IPS-18a (cell line): Measurements from ENCODE around the gene AMFR.

ENCODE experiments used
- H3K27ac ChIP-seq: one replicate; pipeline ENCODE4 v1.5.1; 2013; ENCODE audit warnings: low read length
- H3K27me3 ChIP-seq: one replicate; pipeline ENCODE4 v1.6.1; 2013; ENCODE audit warnings: mild to moderate bottlenecking, low read length; ENCODE audit not compliant: control insufficient read depth, insufficient read depth
- H3K36me3 ChIP-seq: one replicate; pipeline ENCODE4 v1.6.1; 2013; ENCODE audit warnings: low read depth, low read length; ENCODE audit not compliant: control insufficient read depth
- H3K4me1 ChIP-seq: one replicate; pipeline ENCODE4 v1.6.1; 2013; ENCODE audit warnings: low read depth, low read length; ENCODE audit not compliant: control insufficient read depth
- H3K4me3 ChIP-seq: one replicate; pipeline ENCODE4 v1.5.1; 2013; ENCODE audit warnings: low read length
- H3K9ac ChIP-seq: one replicate; pipeline ENCODE4 v1.6.1; 2013; ENCODE audit warnings: mild to moderate bottlenecking, low read length, moderate library complexity
- H3K9me3 ChIP-seq: one replicate; pipeline ENCODE4 v1.6.1; 2013; ENCODE audit warnings: low read depth, low read length; ENCODE audit not compliant: control insufficient read depth

The AMFR gene

DNA sequence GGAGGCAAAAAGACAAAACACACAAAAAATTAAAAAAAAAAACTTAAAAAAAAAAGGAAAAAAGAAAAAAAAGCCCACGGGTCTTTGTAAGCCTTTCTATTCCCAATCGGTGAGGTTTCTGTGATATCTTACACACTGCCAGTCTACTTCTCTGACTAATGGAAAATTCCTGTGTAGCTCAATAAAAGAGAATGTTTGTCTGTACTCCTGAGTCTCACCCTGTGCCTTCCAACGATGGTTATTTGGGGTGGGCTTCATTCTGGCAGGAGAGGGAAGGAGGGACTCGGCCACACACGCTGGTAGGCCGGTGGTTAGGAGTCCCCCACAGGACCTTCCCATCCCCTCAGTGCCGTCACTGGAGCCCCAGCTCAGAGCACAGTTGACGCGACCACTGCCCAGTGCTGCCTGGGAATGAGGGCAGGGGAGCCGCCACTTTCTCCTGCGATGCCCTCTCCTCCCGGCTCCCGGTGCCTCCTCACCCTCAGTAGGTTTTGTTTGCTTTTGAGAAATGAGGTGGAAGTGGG lies 68.0 kb downstream of the AMFR start:
- peak overlapping the region; percentile 58 for H3K4me3 ChIP-seq
- H3K27me3 ChIP-seq, result no peaks in the 10 kb centered on the region
- no peak overlapping the region for H3K27ac ChIP-seq
- no peaks in the 10 kb centered on the region for H3K9me3 ChIP-seq
- peak overlapping the region; percentile 69 for H3K9ac ChIP-seq
- H3K36me3 ChIP-seq, result peaks cover 3% of the 10 kb centered on the region
- H3K4me1 ChIP-seq, result peaks cover 23% of the 10 kb centered on the region

- no peaks in the 10 kb centered on the region for H3K36me3 ChIP-seq
- peak overlapping the region; percentile 58 for H3K4me3 ChIP-seq
- peaks cover 23% of the 10 kb centered on the region for H3K4me1 ChIP-seq
- no peaks in the 10 kb centered on the region for H3K9me3 ChIP-seq
- no peaks in the 10 kb centered on the region for H3K27me3 ChIP-seq
- no peak overlapping the region for H3K27ac ChIP-seq
- peak overlapping the region; percentile 69 for H3K9ac ChIP-seq
These were observed 68.8 kb downstream of the AMFR start for GRCh38 chr16:56356276-56357240.

DNA sequence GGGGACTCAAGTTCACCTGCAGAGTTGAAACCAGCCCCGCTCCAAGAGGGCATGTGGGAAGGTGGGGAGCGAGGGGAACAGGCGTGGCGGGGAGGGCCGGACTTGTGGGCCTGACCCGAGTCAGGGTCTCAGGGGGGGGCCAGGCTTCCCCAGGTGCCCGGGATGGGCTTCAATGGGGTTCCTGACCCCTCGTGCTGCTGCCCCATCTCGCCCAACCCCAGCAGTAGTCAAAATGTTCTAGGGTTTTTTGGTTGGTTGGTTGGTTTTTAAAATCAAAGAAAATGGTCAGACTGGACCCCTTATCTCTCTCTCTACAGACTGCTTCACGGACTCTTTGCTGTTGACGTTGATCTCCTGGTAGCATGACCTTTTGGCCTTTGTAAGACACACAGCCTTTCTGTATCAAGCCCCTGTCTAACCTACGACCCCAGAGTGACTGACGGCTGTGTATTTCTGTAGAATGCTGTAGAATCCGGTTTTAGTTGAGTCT lies 69.5 kb downstream of the AMFR start:
- peaks cover 23% of the 10 kb centered on the region for H3K4me1 ChIP-seq
- no peaks in the 10 kb centered on the region for H3K9me3 ChIP-seq
- H3K4me3 ChIP-seq, result peak overlapping the region; percentile 22
- no peak overlapping the region for H3K27ac ChIP-seq
- no peaks in the 10 kb centered on the region for H3K36me3 ChIP-seq
- no peaks in the 10 kb centered on the region for H3K27me3 ChIP-seq
- peak overlapping the region; percentile 44 for H3K9ac ChIP-seq

- Histone ChIP-seq H3K9ac (no peak overlapping the region), H3K27me3 (no peaks in the 10 kb centered on the region), H3K4me1 (peaks cover 23% of the 10 kb centered on the region), H3K9me3 (no peaks in the 10 kb centered on the region), H3K4me3 (no peak overlapping the region), H3K36me3 (no peaks in the 10 kb centered on the region), H3K27ac (no peak overlapping the region)
These were observed 70.1 kb downstream of the AMFR start for GRCh38 chr16:56355221-56355620.

GRCh38 chr16:56354746-56355145 lies 70.6 kb downstream of the AMFR start:
- Histone ChIP-seq H3K9me3 (no peaks in the 10 kb centered on the region), H3K36me3 (no peaks in the 10 kb centered on the region), H3K9ac (no peak overlapping the region), H3K4me1 (peaks cover 23% of the 10 kb centered on the region), H3K27ac (no peak overlapping the region), H3K27me3 (no peaks in the 10 kb centered on the region), H3K4me3 (no peak overlapping the region)

DNA sequence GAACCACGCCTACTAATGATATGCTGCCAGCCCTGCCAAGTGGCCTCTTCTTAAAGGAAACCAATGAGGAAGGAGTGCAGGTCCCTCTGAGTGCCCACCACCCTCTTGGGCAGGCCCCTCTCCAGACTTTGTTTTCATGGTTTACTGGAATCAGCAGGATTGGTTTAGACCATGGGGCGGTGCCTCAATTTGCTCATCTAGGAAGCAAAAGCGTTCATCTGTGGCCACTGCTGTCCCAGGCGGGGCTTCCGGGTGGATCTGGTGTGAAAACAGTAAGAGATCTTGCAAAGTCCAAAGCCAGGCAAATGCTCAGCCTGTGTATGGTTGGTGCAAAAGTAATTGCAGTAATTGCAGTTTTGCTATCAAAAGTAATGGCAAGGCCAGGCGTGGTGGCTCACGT lies 71.3 kb downstream of the AMFR start:
- Histone ChIP-seq H3K27ac (no peak overlapping the region), H3K4me1 (peaks cover 21% of the 10 kb centered on the region), H3K4me3 (no peak overlapping the region), H3K9me3 (no peaks in the 10 kb centered on the region), H3K27me3 (no peaks in the 10 kb centered on the region), H3K9ac (no peak overlapping the region), H3K36me3 (no peaks in the 10 kb centered on the region)

DNA sequence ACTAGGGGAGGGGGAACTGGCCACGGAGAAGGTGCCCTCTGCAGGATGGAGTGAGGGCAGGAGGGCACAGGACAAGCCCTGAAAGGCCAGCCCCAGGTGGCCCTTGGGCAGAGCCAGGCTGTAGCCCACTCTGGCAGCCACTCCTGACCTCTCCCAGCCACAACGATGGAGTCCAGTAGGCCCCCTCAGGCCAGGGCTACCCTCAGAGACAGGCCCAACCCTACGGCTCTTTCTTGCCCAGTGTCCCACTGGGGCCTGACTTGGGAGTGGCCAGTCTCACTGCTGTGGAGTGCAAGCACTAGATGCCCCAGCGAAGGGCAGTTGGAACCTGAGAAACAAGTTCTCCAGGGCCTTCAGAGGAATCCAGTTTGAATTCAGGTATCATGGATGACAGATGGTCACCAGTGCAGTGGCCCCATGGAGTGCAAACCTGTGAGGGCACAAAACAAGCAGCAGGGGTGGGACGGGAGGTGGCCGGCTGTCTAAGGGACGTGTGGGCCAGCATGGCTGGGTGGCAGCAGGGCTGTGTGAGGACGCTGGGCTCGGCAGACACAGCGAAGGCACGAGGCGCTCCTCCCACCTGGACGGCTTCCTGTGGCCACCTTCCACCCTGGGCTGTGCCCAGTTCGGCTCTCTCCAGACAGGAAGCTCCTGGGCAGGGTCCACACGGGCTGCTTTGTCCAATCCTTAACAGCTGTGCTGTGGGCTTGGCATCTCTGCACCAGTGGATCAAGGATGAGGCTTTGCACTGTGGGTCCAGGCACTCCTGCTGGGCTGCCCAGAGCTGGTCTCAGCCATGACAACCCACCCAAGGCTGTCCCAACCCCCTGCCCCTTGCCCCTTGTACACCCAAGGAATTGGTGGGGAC lies 72.1 kb downstream of the AMFR start:
- Histone ChIP-seq H3K27ac (no peak overlapping the region), H3K9ac (no peak overlapping the region), H3K4me3 (no peak overlapping the region), H3K9me3 (no peaks in the 10 kb centered on the region), H3K4me1 (peaks cover 19% of the 10 kb centered on the region), H3K36me3 (no peaks in the 10 kb centered on the region), H3K27me3 (no peaks in the 10 kb centered on the region)

DNA sequence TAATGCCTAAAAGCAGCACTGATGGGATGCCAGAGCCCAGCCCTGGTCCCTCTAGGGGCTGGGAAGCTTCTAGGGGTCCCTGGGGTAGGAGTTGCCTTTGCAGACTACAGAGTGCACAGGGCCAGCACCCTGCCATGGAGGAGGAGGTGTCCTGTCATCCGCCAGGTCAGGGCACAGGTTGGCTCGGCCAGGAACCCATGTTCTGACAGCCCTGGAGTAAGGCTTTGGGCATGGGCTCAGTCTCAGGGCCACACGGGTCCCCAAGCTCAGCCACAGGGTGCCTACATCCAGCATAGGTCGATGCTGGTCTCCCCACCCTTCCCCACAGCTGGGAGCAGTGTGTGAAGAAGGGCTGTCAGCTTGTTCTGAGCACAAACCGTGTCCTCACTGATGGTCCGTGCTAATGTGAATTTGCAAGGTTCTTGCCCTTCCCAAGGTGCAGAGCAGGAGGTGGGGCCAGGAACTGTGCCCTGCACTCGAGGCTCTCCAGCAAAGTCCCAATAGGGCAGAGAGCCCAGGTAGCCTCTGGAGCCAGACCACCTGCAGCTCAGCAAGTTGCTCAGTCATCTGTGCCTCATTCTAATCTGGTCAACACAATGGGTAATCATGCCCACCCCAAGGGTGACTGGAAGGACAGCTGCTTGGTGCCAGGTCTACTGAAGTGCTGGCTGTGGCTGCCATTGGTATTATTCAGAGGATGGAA lies 72.8 kb downstream of the AMFR start:
- H3K4me3 ChIP-seq, result no peak overlapping the region
- H3K36me3 ChIP-seq, result no peaks in the 10 kb centered on the region
- peaks cover 19% of the 10 kb centered on the region for H3K4me1 ChIP-seq
- H3K9me3 ChIP-seq, result no peaks in the 10 kb centered on the region
- H3K9ac ChIP-seq, result no peak overlapping the region
- H3K27me3 ChIP-seq, result no peaks in the 10 kb centered on the region
- no peak overlapping the region for H3K27ac ChIP-seq

- Histone ChIP-seq H3K27me3 (no peaks in the 10 kb centered on the region), H3K4me1 (peaks cover 9% of the 10 kb centered on the region), H3K9ac (no peak overlapping the region), H3K9me3 (no peaks in the 10 kb centered on the region), H3K4me3 (no peak overlapping the region), H3K27ac (no peak overlapping the region), H3K36me3 (no peaks in the 10 kb centered on the region)
These were observed 73.9 kb downstream of the AMFR start for GRCh38 chr16:56351481-56351880.

DNA sequence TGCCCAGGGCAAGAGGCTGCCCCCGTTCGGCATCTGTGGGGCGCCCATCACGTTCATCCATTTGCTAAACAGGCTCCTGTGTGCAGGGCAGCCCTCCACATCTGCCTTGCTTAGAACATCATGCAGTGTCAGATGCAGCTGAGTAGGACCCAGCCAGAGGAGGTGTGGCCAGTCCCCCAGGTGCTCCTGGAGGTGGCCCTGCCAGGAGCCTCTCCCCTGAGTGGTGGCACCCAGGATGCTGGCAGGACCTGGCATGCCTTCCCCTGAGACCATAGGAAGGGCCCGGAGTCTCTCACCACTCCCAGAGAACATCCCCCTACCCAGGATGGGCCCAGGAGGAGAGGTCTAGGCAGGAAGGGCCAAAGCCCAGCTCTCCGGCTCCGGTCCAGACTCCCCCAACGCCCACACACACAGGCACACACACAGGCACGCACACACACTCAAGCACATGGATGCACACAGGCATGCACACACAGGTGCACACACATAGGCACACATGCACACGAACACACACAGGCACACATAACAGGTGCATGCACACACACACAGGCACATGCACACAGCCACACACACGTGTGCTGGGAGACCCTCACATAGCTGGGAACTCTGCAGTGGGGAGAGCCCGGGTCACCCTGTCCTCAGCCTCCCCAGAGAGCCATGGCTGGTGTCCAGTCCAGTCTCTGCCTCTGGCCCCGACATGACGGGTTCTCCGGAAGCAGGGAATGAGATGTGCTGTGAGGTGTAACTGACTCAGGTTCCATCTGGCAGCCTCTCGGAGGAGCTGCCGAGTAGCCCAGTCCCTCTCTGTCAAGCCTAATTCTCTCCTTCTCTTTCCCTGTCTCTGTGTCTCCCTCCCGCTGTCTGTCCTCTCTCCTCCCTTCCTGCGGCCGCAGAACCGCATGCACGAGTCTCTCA lies 74.6 kb downstream of the AMFR start:
- Histone ChIP-seq H3K4me3 (no peak overlapping the region), H3K27ac (no peak overlapping the region), H3K36me3 (no peaks in the 10 kb centered on the region), H3K9ac (no peak overlapping the region), H3K9me3 (no peaks in the 10 kb centered on the region), H3K4me1 (peaks cover 4% of the 10 kb centered on the region), H3K27me3 (no peaks in the 10 kb centered on the region)
